Right atrium auricular region (tissue), 2 donors: ENCODE measurements around the gene SLMAP. TPM values are rescaled to one million over a fixed set of nuclear protein-coding genes. Genes with fewer than 3 reads are reported as not detected.

Experiments used
- DNase-seq: peaks from one replicate; pipeline ENCODE4 v3.0.0-alpha.2; 2019; ENCODE audit warnings: low spot score
- H3K27ac ChIP-seq, 2 donors: fragments of 200-600 bp; sonication (generic); 1 replicate in 1 of 2; 2 replicates in 1 of 2; pipeline ENCODE4 v1.5.1; 2016 to 2019
- H3K27me3 ChIP-seq, 2 donors: fragments of 200-600 bp; sonication (generic); one replicate each; pipeline versions ENCODE4 v1.5.1 to v1.6.0; 2017 to 2019
- H3K36me3 ChIP-seq: fragments of 200-600 bp; sonication (generic); one replicate; pipeline ENCODE4 v1.5.1; 2016
- H3K4me1 ChIP-seq, 2 donors: fragments of 200-600 bp; sonication (generic); one replicate each; pipeline versions ENCODE4 v1.5.1 to v1.6.0; 2017 to 2019
- H3K4me3 ChIP-seq, 2 donors: fragments of 200-600 bp; sonication (generic); 1 replicate in 1 of 2; 2 replicates in 1 of 2; pipeline ENCODE4 v1.5.1; 2017 to 2019; ENCODE audit warnings: mild to moderate bottlenecking in 1 of 2, moderate library complexity in 1 of 2
- H3K9me3 ChIP-seq, 2 donors: fragments of 200-600 bp; sonication (generic); one replicate each; pipeline ENCODE4 v1.5.1; 2019
- total RNA-seq, 2 donors: library from RNA; depleted of rRNA; stranded (reverse); fragments of >200 nt; gene quantifications; one replicate each; pipeline ENCODE4 v1.1.0, GENCODE V29; 2016
- TF ChIP-seq, protein P1 (sequence below), 2 donors: fragments of 200-600 bp; sonication (generic); IDR thresholded peaks; one replicate each; pipeline ENCODE4 v1.5.1; 2019; ENCODE audit warnings: antibody characterized with exemption in 2 of 2

SLMAP gene
- total RNA-seq, 2 donors from 2014 or later: 220 to 256 TPM

DNA sequence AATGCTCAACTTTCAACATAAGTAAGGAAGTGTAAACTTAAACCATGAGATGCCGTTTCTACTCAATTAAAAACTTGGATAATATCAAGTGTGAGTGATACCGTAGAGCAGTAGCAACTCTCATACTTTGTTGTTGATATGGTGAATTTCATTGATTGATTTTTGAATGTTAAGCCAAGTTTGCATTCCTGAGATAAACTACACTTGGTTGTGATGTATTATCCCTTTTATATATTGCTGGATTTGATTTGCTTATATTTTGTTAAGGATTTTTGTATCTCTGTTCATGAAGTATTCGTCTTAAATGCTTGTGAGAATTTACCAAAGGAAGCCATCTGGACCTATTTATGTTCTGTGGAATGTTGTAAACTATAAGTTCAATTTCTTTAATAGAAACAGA is 21.7 kb downstream of the SLMAP start:
- Histone ChIP-seq H3K4me3 (no peak overlapping the region), H3K27me3 (no peaks in the 10 kb centered on the region), H3K4me1 (peaks cover 0 to 1% of the 10 kb centered on the region in 2 donors), H3K36me3 (no peaks in the 10 kb centered on the region), H3K9me3 (no peaks in the 10 kb centered on the region), H3K27ac (no peak overlapping the region)
- DNase-seq: no peak
- TF ChIP-seq, protein P1, sequence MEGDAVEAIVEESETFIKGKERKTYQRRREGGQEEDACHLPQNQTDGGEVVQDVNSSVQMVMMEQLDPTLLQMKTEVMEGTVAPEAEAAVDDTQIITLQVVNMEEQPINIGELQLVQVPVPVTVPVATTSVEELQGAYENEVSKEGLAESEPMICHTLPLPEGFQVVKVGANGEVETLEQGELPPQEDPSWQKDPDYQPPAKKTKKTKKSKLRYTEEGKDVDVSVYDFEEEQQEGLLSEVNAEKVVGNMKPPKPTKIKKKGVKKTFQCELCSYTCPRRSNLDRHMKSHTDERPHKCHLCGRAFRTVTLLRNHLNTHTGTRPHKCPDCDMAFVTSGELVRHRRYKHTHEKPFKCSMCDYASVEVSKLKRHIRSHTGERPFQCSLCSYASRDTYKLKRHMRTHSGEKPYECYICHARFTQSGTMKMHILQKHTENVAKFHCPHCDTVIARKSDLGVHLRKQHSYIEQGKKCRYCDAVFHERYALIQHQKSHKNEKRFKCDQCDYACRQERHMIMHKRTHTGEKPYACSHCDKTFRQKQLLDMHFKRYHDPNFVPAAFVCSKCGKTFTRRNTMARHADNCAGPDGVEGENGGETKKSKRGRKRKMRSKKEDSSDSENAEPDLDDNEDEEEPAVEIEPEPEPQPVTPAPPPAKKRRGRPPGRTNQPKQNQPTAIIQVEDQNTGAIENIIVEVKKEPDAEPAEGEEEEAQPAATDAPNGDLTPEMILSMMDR (IDR thresholded peaks at IDR 0.05): no peak

DNA sequence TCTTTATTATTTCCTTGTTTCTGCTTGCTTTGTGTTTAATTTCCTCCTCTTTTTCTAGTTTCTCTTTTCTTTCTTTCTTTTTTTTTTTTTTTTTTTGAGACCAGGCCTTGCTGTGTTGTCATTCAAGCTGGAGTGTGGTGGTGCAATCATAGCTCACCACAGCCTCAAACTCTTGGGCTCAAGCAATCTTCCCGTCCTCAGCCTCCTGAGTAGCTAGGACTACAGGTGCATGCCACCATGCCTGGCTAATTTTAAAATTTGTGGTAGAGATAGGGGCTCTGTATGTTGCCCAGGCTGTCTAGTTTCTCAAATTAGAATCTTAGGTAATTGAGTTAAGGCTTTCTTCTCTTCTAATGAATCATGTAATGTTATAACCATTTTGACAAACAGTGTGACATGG is 22.4 kb downstream of the SLMAP start:
- Histone ChIP-seq H3K4me3 (no peak overlapping the region), H3K36me3 (no peaks in the 10 kb centered on the region), H3K9me3 (no peaks in the 10 kb centered on the region), H3K4me1 (peaks cover 0 to 9% of the 10 kb centered on the region in 2 donors), H3K27ac (no peak overlapping the region), H3K27me3 (no peaks in the 10 kb centered on the region)
- TF ChIP-seq, protein P1 (IDR thresholded peaks at IDR 0.05): no peak
- DNase-seq: no peak

GRCh38 chr3:57779666-57780065 is 23.6 kb downstream of the SLMAP start:
- DNase-seq: no peak
- no peaks in the 10 kb centered on the region for H3K27me3 ChIP-seq

DNA sequence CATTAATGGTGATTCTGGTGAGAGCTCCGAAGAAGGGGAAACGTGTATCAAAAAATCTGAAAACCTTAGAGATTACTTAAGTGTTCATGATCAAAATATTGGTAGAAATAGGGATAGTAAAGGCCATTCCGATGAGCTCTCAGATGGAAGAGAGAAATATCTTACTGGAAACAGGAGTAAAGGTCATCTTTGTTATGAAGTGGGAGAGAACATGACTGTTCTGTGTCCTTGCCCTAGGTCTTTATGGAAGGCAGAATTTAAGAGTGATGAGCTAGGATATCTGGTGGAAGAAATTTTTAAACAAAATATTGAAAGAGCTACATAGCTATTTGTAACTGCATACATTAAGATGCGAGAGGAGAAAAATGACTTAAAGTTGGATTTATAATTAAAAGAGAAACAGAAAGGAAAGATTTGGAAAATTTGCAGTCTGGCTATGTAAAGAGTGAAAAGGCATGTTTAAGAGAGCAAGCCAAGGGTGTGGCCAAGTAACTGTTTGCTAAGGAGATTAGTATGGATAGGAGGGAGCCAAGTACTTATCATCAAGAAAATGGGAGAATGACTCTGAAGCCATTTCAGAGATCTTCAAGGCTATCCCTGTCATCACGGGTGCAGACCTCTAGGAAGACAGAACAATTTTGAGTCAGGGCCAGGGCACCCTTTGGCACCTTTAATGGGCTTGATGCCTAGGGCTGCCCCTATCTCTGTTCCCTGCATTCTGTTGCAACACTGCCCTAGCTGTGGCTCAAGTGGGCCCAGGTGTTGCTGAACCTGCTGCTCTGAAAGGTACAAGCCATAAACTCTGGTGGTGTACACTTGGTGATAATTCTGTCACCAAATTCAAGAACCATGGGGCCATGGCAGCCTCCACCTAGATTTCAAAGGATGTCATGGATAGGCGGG is 27.3 kb downstream of the SLMAP start:
- H3K27me3 ChIP-seq: no peaks in the 10 kb centered on the region
- H3K36me3 ChIP-seq: no peaks in the 10 kb centered on the region
- TF ChIP-seq, protein P1 (IDR thresholded peaks at IDR 0.05): no peak
- DNase-seq: no peak
- H3K27ac ChIP-seq: no peak overlapping the region
- no peaks in the 10 kb centered on the region for H3K9me3 ChIP-seq
- H3K4me3 ChIP-seq: no peak overlapping the region
- H3K4me1 ChIP-seq: peaks cover 0 to 24% of the 10 kb centered on the region in 2 donors

More at GRCh38 chr3:57779666-57780065, 23.6 kb downstream of the SLMAP start:
- peaks cover 0 to 16% of the 10 kb centered on the region in 2 donors for H3K4me1 ChIP-seq
- H3K9me3 ChIP-seq: no peaks in the 10 kb centered on the region
- no peaks in the 10 kb centered on the region for H3K36me3 ChIP-seq
- no peak overlapping the region for H3K4me3 ChIP-seq
- no peak overlapping the region for H3K27ac ChIP-seq
- TF ChIP-seq, protein P1 (IDR thresholded peaks at IDR 0.05): no peak

DNA sequence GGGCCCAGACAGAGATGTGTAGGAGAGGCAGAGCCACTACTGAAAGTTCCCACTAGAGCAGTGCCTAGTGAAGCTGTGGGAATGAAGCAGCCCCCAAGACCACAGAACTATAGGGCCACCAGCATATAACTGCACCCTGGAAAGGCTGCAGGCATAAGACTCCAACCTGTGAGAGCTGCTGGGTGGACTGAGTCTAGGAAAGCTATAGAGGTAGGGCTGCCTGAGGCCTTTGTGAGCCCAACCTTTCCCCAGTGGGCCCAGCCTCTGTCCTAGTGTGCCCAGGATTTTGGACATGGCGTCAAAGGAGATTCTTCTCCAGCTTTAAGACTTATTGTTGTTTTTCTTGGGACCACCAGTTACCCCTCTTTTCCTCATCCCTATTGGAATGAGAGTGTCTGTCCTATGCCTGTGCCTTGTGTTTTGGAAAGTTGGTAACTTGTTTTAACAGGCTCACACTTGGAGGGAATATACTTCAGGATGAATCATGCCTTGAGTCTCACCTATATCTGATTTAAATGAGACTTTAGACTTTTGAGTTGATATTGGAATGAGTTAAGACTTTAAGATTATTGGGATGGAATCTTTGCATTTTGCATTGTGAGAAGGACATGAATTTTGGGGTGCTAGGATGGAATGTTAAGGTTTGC is 28.1 kb downstream of the SLMAP start:
- TF ChIP-seq, protein P1 (IDR thresholded peaks at IDR 0.05): no peak
- no peak for DNase-seq
- no peaks in the 10 kb centered on the region for H3K9me3 ChIP-seq
- no peaks in the 10 kb centered on the region for H3K36me3 ChIP-seq
- no peak overlapping the region for H3K4me3 ChIP-seq
- H3K27me3 ChIP-seq: no peaks in the 10 kb centered on the region
- H3K4me1 ChIP-seq: peaks cover 0 to 25% of the 10 kb centered on the region in 2 donors
- no peak overlapping the region for H3K27ac ChIP-seq
